Measurements from ENCODE around the gene ATP6AP1.
"Not testable (repeated sequence)": the region's sequence is repeated elsewhere in the genome, so short reads cannot be mapped to it uniquely, and the experiment has no call there.

The ATP6AP1 gene

GRCh38 chrX:154388649-154389048 is 39.8 kb upstream of the ATP6AP1 start:
- not testable (repeated sequence) for H4K5ac ChIP-seq (ENCODE audit: low read length); H3K27ac ChIP-seq (ENCODE audit: low read depth, low read length); H3K4ac ChIP-seq (ENCODE audit: low read depth, low read length); H4K8ac ChIP-seq (ENCODE audit: low read depth, low read length); H3K4me3 ChIP-seq (ENCODE audit: low read length); H3K18ac ChIP-seq (ENCODE audit: low read length); H2AK5ac ChIP-seq (ENCODE audit: low read length); H3K9ac ChIP-seq (ENCODE audit: low read length); H3K27me3 ChIP-seq (ENCODE audit: insufficient read depth, low read length, poor library complexity); H3K56ac ChIP-seq (ENCODE audit: low read length); H2BK120ac ChIP-seq (ENCODE audit: low read depth, low read length); H3K4me1 ChIP-seq (ENCODE audit: control insufficient read depth, low read depth, low read length); DNase-seq; H3K4me2 ChIP-seq (ENCODE audit: low read length); H3K79me1 ChIP-seq (ENCODE audit: low read length); H2BK5ac ChIP-seq (ENCODE audit: low read length); H3K23ac ChIP-seq (ENCODE audit: low read length); H3K79me2 ChIP-seq (ENCODE audit: control insufficient read depth, insufficient read depth, low read length); H3K36me3 ChIP-seq (ENCODE audit: control insufficient read depth, insufficient read depth, low read length); H2BK15ac ChIP-seq (replicated peaks; ENCODE audit: low read depth)
- WGBS (ENCODE audit: extremely low coverage, insufficient coverage, low lambda C conversion rate) = no CpG with 5 or more reads among the region's 16 CpGs

GRCh38 chrX:154389812-154390747 is 38.4 kb upstream of the ATP6AP1 start:
- not testable (repeated sequence) for H3K27me3 ChIP-seq (ENCODE audit: insufficient read depth, low read length, poor library complexity); H3K79me1 ChIP-seq (ENCODE audit: low read length); H2BK15ac ChIP-seq (replicated peaks; ENCODE audit: low read depth); H2BK5ac ChIP-seq (ENCODE audit: low read length); H3K79me2 ChIP-seq (ENCODE audit: control insufficient read depth, insufficient read depth, low read length); H3K4me2 ChIP-seq (ENCODE audit: low read length); H3K36me3 ChIP-seq (ENCODE audit: control insufficient read depth, insufficient read depth, low read length); DNase-seq; H3K27ac ChIP-seq (ENCODE audit: low read depth, low read length); H3K4ac ChIP-seq (ENCODE audit: low read depth, low read length); H4K8ac ChIP-seq (ENCODE audit: low read depth, low read length); H4K5ac ChIP-seq (ENCODE audit: low read length); H2BK120ac ChIP-seq (ENCODE audit: low read depth, low read length); H3K56ac ChIP-seq (ENCODE audit: low read length); H3K4me3 ChIP-seq (ENCODE audit: low read length); H3K9ac ChIP-seq (ENCODE audit: low read length); H3K18ac ChIP-seq (ENCODE audit: low read length); H2AK5ac ChIP-seq (ENCODE audit: low read length); H3K23ac ChIP-seq (ENCODE audit: low read length); H3K4me1 ChIP-seq (ENCODE audit: control insufficient read depth, low read depth, low read length)
- no CpG with 5 or more reads among the region's 121 CpGs for WGBS (ENCODE audit: extremely low coverage, insufficient coverage, low lambda C conversion rate)

GRCh38 chrX:154396363-154396762 is 32.1 kb upstream of the ATP6AP1 start:
- not testable (repeated sequence) for H3K79me1 ChIP-seq (ENCODE audit: low read length); H3K27me3 ChIP-seq (ENCODE audit: insufficient read depth, low read length, poor library complexity)
- no CpG with 5 or more reads among the region's 17 CpGs for WGBS (ENCODE audit: extremely low coverage, insufficient coverage, low lambda C conversion rate)

GRCh38 chrX:154396973-154397887 is 31.2 kb upstream of the ATP6AP1 start:
- no CpG with 5 or more reads among the region's 53 CpGs for WGBS (ENCODE audit: extremely low coverage, insufficient coverage, low lambda C conversion rate)
- Histone ChIP-seq H3K4me2 (ENCODE audit: low read length) (peak overlapping the region; percentile 71), H2BK120ac (ENCODE audit: low read depth, low read length) (no peak overlapping the region), H3K4me3 (ENCODE audit: low read length) (peak overlapping the region; percentile 66), H3K36me3 (ENCODE audit: control insufficient read depth, insufficient read depth, low read length) (peaks cover 12% of the 10 kb centered on the region), H3K9ac (ENCODE audit: low read length) (peak overlapping the region; percentile 91), H3K56ac (ENCODE audit: low read length) (peak overlapping the region; percentile 87), H2BK5ac (ENCODE audit: low read length) (peak overlapping the region; percentile 55), H4K8ac (ENCODE audit: low read depth, low read length) (no peak overlapping the region), H3K23ac (ENCODE audit: low read length) (peak overlapping the region; percentile 45), H3K4ac (ENCODE audit: low read depth, low read length) (peak overlapping the region; percentile 77), H3K18ac (ENCODE audit: low read length) (peak overlapping the region; percentile 90), H2AK5ac (ENCODE audit: low read length) (no peak overlapping the region), H4K5ac (ENCODE audit: low read length) (no peak overlapping the region), H3K27me3 (ENCODE audit: insufficient read depth, low read length, poor library complexity) (no peaks in the 10 kb centered on the region), H2BK15ac (replicated peaks; ENCODE audit: low read depth) (no peak overlapping the region), H3K79me2 (ENCODE audit: control insufficient read depth, insufficient read depth, low read length) (peaks cover 15% of the 10 kb centered on the region), H3K4me1 (ENCODE audit: control insufficient read depth, low read depth, low read length) (no peaks in the 10 kb centered on the region), H3K79me1 (ENCODE audit: low read length) (peaks cover 1% of the 10 kb centered on the region), H3K27ac (ENCODE audit: low read depth, low read length) (peak overlapping the region; percentile 94)
- peak; percentile 68 for DNase-seq

More at GRCh38 chrX:154396363-154396762, 32.1 kb upstream of the ATP6AP1 start:
- not testable (repeated sequence) for H4K5ac ChIP-seq (ENCODE audit: low read length); H3K56ac ChIP-seq (ENCODE audit: low read length); DNase-seq; H3K4me2 ChIP-seq (ENCODE audit: low read length); H3K23ac ChIP-seq (ENCODE audit: low read length); H3K27ac ChIP-seq (ENCODE audit: low read depth, low read length); H2BK15ac ChIP-seq (replicated peaks; ENCODE audit: low read depth); H2AK5ac ChIP-seq (ENCODE audit: low read length); H2BK120ac ChIP-seq (ENCODE audit: low read depth, low read length); H3K18ac ChIP-seq (ENCODE audit: low read length); H4K8ac ChIP-seq (ENCODE audit: low read depth, low read length); H3K4me3 ChIP-seq (ENCODE audit: low read length); H3K4me1 ChIP-seq (ENCODE audit: control insufficient read depth, low read depth, low read length); H3K9ac ChIP-seq (ENCODE audit: low read length); H2BK5ac ChIP-seq (ENCODE audit: low read length)
- Histone ChIP-seq H3K36me3 (ENCODE audit: control insufficient read depth, insufficient read depth, low read length) (peaks cover 12% of the 10 kb centered on the region), H3K79me2 (ENCODE audit: control insufficient read depth, insufficient read depth, low read length) (peaks cover 15% of the 10 kb centered on the region), H3K4ac (ENCODE audit: low read depth, low read length) (peak overlapping the region; percentile 4)

- Histone ChIP-seq H3K56ac (ENCODE audit: low read length) (peak within 1 kb of the TSS; percentile 92), H3K18ac (ENCODE audit: low read length) (peak within 1 kb of the TSS; percentile 90), H3K23ac (ENCODE audit: low read length) (peak within 1 kb of the TSS; percentile 80), H3K4me3 (ENCODE audit: low read length) (peak within 1 kb of the TSS; percentile 98), H3K27me3 (ENCODE audit: insufficient read depth, low read length, poor library complexity) (no peaks in the 10 kb centered on the region), H3K27ac (ENCODE audit: low read depth, low read length) (peak within 1 kb of the TSS; percentile 94), H2BK120ac (ENCODE audit: low read depth, low read length) (no peak within 1 kb of the TSS), H3K4me2 (ENCODE audit: low read length) (peak within 1 kb of the TSS; percentile 71), H2AK5ac (ENCODE audit: low read length) (no peak within 1 kb of the TSS), H2BK15ac (replicated peaks; ENCODE audit: low read depth) (no peak within 1 kb of the TSS), H3K4ac (ENCODE audit: low read depth, low read length) (peak within 1 kb of the TSS; percentile 93), H3K4me1 (ENCODE audit: control insufficient read depth, low read depth, low read length) (no peaks in the 10 kb centered on the region), H3K79me1 (ENCODE audit: low read length) (peaks cover 1% of the 10 kb centered on the region), H3K79me2 (ENCODE audit: control insufficient read depth, insufficient read depth, low read length) (peaks cover 15% of the 10 kb centered on the region), H2BK5ac (ENCODE audit: low read length) (peak within 1 kb of the TSS; percentile 55), H4K8ac (ENCODE audit: low read depth, low read length) (no peak within 1 kb of the TSS), H4K5ac (ENCODE audit: low read length) (peak within 1 kb of the TSS; percentile 71), H3K36me3 (ENCODE audit: control insufficient read depth, insufficient read depth, low read length) (peaks cover 12% of the 10 kb centered on the region), H3K9ac (ENCODE audit: low read length) (peak within 1 kb of the TSS; percentile 99)
- DNase-seq = peak; percentile 98
- WGBS (ENCODE audit: extremely low coverage, insufficient coverage, low lambda C conversion rate) = no CpG with 5 or more reads among the region's 69 CpGs
These were observed 30.4 kb upstream of the ATP6AP1 start, which contains the start of gene RPL10 for GRCh38 chrX:154397888-154398667. RPL10 (plus strand) TSS chrX:154398377; CDS start chrX:154398520, 143 bp downstream.

Data from mesendoderm (in vitro differentiated cells).